Measurements from ENCODE around the gene FOXJ2. TPM values are rescaled to one million over a fixed set of nuclear protein-coding genes. Genes with fewer than 3 reads are reported as not detected.

FOXJ2 gene
- total RNA-seq, 1 experiment from 2014 or later = 13.9 TPM

GRCh38 chr12:8076366-8076765 lies 43.9 kb downstream of the FOXJ2 start:
- ChIA-PET POLR2A (ENCODE audit: low non-redundant PET) (no interaction called here), CTCF (no interaction called here)
- TF ChIP-seq, protein P1, sequence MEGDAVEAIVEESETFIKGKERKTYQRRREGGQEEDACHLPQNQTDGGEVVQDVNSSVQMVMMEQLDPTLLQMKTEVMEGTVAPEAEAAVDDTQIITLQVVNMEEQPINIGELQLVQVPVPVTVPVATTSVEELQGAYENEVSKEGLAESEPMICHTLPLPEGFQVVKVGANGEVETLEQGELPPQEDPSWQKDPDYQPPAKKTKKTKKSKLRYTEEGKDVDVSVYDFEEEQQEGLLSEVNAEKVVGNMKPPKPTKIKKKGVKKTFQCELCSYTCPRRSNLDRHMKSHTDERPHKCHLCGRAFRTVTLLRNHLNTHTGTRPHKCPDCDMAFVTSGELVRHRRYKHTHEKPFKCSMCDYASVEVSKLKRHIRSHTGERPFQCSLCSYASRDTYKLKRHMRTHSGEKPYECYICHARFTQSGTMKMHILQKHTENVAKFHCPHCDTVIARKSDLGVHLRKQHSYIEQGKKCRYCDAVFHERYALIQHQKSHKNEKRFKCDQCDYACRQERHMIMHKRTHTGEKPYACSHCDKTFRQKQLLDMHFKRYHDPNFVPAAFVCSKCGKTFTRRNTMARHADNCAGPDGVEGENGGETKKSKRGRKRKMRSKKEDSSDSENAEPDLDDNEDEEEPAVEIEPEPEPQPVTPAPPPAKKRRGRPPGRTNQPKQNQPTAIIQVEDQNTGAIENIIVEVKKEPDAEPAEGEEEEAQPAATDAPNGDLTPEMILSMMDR (conservative IDR thresholded peaks at IDR 0.05; ENCODE audit: low read depth, low read length) = no peak
- no peak for TF ChIP-seq EZH2 (IDR thresholded peaks at IDR 0.05; ENCODE audit: borderline replicate concordance, low read depth, low read length, poor library complexity, severe bottlenecking)
- no TSS peak for BruUV-seq (replicated peaks)
- no peaks in the 10 kb centered on the region for H3K9me3 ChIP-seq (ENCODE audit: low read depth, low read length, poor library complexity, severe bottlenecking)
- H3K27ac ChIP-seq (ENCODE audit: low read depth, low read length, poor library complexity, severe bottlenecking) = no peak overlapping the region
- no peak for DNase-seq (ENCODE audit: low spot score)
- H3K27me3 ChIP-seq (replicated peaks; ENCODE audit: insufficient read depth, low read depth, low read length, poor library complexity) = no peaks in the 10 kb centered on the region
- intact Hi-C loops (cut with micrococcal nuclease; ENCODE audit: unreplicated experiment) = loop anchor here (10.0 kb wide), 1 partner anchor 212 kb away; no protein-coding TSS in a partner anchor
- no peak overlapping the region for H3K4me3 ChIP-seq (ENCODE audit: low read depth, low read length, poor library complexity, severe bottlenecking)
- H3K36me3 ChIP-seq (ENCODE audit: insufficient read depth, low read length, poor library complexity, severe bottlenecking) = no peaks in the 10 kb centered on the region
- H3K4me1 ChIP-seq (ENCODE audit: insufficient read depth, low read length, poor library complexity, severe bottlenecking) = peaks cover 19% of the 10 kb centered on the region

- H3K9me3 ChIP-seq (ENCODE audit: low read depth, low read length, poor library complexity, severe bottlenecking) = no peaks in the 10 kb centered on the region
- no peaks in the 10 kb centered on the region for H3K36me3 ChIP-seq (ENCODE audit: insufficient read depth, low read length, poor library complexity, severe bottlenecking)
- intact Hi-C loops (cut with micrococcal nuclease; ENCODE audit: unreplicated experiment) = loop anchor here (1.0 to 10.0 kb wide), 2 partner anchors 31 to 212 kb away; no protein-coding TSS in a partner anchor
- H3K4me3 ChIP-seq (ENCODE audit: low read depth, low read length, poor library complexity, severe bottlenecking) = no peak overlapping the region
- H3K27me3 ChIP-seq (replicated peaks; ENCODE audit: insufficient read depth, low read depth, low read length, poor library complexity) = no peaks in the 10 kb centered on the region
- ChIA-PET POLR2A (ENCODE audit: low non-redundant PET) (no interaction called here), CTCF (interaction anchor here (1.0 to 1.4 kb wide), 2 partner anchors 12 to 217 kb away, joined by 3 to 4 read pairs; no protein-coding TSS in a partner anchor)
- peaks cover 19% of the 10 kb centered on the region for H3K4me1 ChIP-seq (ENCODE audit: insufficient read depth, low read length, poor library complexity, severe bottlenecking)
- no peak overlapping the region for H3K27ac ChIP-seq (ENCODE audit: low read depth, low read length, poor library complexity, severe bottlenecking)
- no TSS peak for BruUV-seq (replicated peaks)
- TF ChIP-seq, protein P1 (conservative IDR thresholded peaks at IDR 0.05; ENCODE audit: low read depth, low read length) = no peak
- TF ChIP-seq EZH2 (IDR thresholded peaks at IDR 0.05; ENCODE audit: borderline replicate concordance, low read depth, low read length, poor library complexity, severe bottlenecking) = no peak
- DNase-seq (ENCODE audit: low spot score) = peak; percentile 72
Observed at GRCh38 chr12:8077207-8077606, 44.7 kb downstream of the FOXJ2 start.

- no TSS peak for BruUV-seq (replicated peaks)
- DNase-seq (ENCODE audit: low spot score) = peak; percentile 80
- ChIA-PET CTCF (interaction anchor here (0.7 to 1.8 kb wide), 8 partner anchors 30 to 246 kb away, joined by 3 to 16 read pairs (median 4); no protein-coding TSS in a partner anchor), POLR2A (ENCODE audit: low non-redundant PET) (no interaction called here)
- Histone ChIP-seq H3K9me3 (ENCODE audit: low read depth, low read length, poor library complexity, severe bottlenecking) (no peaks in the 10 kb centered on the region), H3K36me3 (ENCODE audit: insufficient read depth, low read length, poor library complexity, severe bottlenecking) (no peaks in the 10 kb centered on the region), H3K27me3 (replicated peaks; ENCODE audit: insufficient read depth, low read depth, low read length, poor library complexity) (no peaks in the 10 kb centered on the region), H3K27ac (ENCODE audit: low read depth, low read length, poor library complexity, severe bottlenecking) (no peak overlapping the region), H3K4me3 (ENCODE audit: low read depth, low read length, poor library complexity, severe bottlenecking) (no peak overlapping the region), H3K4me1 (ENCODE audit: insufficient read depth, low read length, poor library complexity, severe bottlenecking) (peaks cover 27% of the 10 kb centered on the region)
- intact Hi-C loops (cut with micrococcal nuclease; ENCODE audit: unreplicated experiment) = loop anchor here (10.0 kb wide), 1 partner anchor 214 kb away; no protein-coding TSS in a partner anchor
- TF ChIP-seq, protein P1 (conservative IDR thresholded peaks at IDR 0.05; ENCODE audit: low read depth, low read length) = peak; percentile 67
- TF ChIP-seq EZH2 (IDR thresholded peaks at IDR 0.05; ENCODE audit: borderline replicate concordance, low read depth, low read length, poor library complexity, severe bottlenecking) = no peak
Observed at GRCh38 chr12:8078398-8078797, 45.9 kb downstream of the FOXJ2 start.
